ENCODE measurements around the gene PEA15.

DNA sequence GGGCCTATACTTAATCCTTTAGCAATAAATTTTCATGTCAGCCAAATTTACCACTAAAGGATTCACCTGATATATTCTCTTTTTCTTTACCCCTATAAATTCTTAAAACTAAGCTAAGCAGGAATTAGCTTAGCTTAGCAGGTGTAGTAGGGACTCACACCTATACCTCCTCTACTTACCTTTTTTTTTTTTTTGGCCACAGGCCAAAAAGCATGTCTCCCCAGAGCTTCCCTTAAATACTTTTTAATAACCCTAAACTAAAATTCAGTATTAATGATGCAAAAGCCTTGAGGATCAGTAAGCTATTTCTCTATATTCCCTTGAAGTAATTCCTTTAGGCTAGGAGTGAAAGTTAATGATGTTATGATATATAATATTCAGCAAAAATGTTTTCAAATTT, 23.2 kb downstream of the PEA15 start:
- TF ChIP-seq, protein P1, sequence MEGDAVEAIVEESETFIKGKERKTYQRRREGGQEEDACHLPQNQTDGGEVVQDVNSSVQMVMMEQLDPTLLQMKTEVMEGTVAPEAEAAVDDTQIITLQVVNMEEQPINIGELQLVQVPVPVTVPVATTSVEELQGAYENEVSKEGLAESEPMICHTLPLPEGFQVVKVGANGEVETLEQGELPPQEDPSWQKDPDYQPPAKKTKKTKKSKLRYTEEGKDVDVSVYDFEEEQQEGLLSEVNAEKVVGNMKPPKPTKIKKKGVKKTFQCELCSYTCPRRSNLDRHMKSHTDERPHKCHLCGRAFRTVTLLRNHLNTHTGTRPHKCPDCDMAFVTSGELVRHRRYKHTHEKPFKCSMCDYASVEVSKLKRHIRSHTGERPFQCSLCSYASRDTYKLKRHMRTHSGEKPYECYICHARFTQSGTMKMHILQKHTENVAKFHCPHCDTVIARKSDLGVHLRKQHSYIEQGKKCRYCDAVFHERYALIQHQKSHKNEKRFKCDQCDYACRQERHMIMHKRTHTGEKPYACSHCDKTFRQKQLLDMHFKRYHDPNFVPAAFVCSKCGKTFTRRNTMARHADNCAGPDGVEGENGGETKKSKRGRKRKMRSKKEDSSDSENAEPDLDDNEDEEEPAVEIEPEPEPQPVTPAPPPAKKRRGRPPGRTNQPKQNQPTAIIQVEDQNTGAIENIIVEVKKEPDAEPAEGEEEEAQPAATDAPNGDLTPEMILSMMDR (IDR thresholded peaks at IDR 0.05 in 2 of 3, conservative IDR thresholded peaks at IDR 0.05 in 1 of 3; ENCODE audit: borderline replicate concordance in 1 of 3, insufficient read depth in 1 of 3, low read depth in 2 of 3, low read length in 2 of 3) = no peak
- TF ChIP-seq, protein P2, sequence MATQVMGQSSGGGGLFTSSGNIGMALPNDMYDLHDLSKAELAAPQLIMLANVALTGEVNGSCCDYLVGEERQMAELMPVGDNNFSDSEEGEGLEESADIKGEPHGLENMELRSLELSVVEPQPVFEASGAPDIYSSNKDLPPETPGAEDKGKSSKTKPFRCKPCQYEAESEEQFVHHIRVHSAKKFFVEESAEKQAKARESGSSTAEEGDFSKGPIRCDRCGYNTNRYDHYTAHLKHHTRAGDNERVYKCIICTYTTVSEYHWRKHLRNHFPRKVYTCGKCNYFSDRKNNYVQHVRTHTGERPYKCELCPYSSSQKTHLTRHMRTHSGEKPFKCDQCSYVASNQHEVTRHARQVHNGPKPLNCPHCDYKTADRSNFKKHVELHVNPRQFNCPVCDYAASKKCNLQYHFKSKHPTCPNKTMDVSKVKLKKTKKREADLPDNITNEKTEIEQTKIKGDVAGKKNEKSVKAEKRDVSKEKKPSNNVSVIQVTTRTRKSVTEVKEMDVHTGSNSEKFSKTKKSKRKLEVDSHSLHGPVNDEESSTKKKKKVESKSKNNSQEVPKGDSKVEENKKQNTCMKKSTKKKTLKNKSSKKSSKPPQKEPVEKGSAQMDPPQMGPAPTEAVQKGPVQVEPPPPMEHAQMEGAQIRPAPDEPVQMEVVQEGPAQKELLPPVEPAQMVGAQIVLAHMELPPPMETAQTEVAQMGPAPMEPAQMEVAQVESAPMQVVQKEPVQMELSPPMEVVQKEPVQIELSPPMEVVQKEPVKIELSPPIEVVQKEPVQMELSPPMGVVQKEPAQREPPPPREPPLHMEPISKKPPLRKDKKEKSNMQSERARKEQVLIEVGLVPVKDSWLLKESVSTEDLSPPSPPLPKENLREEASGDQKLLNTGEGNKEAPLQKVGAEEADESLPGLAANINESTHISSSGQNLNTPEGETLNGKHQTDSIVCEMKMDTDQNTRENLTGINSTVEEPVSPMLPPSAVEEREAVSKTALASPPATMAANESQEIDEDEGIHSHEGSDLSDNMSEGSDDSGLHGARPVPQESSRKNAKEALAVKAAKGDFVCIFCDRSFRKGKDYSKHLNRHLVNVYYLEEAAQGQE (IDR thresholded peaks at IDR 0.05; ENCODE audit: low read depth) = no peak
- no peak for TF ChIP-seq ZFX (IDR thresholded peaks at IDR 0.05)
- no peak for TF ChIP-seq POLR2A (IDR thresholded peaks at IDR 0.05; ENCODE audit: borderline replicate concordance, extremely low read depth, insufficient read depth, insufficient read length)
- TF ChIP-seq RAD21 (IDR thresholded peaks at IDR 0.05; ENCODE audit: low read depth) = no peak
